HG03558 (cell line): ENCODE results near the gene CATSPER3.

Source experiments
- ATAC-seq: cut with Tn5 transposase; IDR thresholded peaks from one replicate; pipeline ENCODE4 v1.9.1; 2021; ENCODE audit warnings: moderate number of reproducible peaks; ENCODE audit not compliant: unreplicated experiment; ENCODE audit errors: extremely low read depth

Gene CATSPER3

DNA sequence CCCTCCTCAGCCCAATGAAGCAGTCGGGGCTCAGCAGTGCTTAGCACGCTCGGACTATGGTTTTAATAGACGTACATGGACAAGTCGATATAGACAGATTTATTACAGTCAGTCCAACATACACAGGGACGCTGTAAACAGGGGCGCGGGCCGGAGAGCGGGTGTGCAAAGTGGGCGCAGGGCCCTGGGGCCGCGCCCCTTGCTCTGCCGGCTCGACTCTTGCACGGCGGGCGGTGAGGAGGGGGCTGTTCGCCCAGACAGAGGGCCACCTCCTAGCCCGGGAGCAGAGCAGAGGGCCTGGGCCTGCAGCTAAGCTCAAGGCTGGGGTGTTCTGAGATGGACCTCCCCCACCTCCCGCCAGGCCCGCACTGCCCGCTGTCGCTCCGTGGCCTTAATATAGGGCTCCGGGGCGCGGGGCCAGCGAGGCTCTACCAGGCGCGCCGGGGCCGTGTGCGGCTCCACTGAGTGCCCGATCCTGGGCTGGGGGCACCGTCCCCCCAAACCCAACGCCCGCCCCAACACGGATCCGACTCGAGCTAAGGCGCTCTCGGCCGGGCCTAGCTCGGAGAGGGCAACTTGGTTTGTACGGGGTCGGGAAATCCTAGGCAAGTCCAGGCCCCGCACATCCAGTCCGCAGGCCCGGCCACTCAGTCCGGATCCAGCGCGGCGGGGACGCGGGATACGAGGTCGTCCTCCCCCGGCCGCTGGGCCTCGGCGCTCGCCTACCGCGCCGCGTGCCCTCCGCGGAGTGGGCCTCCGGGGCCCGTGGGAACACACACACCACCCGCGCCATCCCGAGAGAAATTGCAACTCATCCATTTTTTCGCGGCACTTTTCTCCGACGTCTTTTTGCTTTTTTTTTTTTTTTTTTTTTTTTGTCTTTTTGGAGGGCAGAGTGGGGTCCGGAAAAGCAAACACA is 60.2 kb downstream of the CATSPER3 start:
- no peak for ATAC-seq

DNA sequence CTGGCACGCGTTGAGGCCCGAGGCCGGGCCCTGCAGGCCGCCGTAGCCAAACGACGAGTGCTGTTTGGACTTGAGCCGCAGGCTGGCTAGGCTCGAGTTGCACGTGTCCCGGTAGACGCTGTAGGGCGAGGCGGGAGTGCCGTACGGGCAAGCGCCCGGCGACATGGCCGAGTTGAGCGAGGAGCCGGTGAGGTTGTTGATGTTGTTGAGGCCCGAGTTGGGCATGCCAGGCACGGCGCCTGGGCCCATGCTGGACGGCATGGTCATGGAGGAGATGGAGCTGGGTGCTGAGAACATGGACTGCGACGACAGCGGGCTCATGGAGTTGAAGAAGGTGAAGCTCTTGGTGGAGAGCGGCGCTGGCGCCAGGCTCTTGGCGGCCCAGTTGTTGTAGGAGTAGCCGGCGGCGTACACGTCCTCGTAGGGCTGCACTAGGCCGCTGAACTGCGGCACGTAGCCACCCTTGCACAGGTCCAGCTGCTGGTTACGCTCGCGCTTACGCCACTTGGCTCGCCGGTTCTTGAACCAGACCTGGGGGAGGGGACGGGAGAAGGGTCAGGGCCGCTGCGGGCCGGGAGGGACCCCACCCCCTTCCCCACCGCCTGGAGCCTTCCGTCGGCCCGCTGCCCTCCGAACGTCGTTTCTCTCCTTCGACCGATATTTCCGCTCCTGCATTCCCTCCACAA is 61.2 kb downstream of the CATSPER3 start:
- ATAC-seq: no peak

DNA sequence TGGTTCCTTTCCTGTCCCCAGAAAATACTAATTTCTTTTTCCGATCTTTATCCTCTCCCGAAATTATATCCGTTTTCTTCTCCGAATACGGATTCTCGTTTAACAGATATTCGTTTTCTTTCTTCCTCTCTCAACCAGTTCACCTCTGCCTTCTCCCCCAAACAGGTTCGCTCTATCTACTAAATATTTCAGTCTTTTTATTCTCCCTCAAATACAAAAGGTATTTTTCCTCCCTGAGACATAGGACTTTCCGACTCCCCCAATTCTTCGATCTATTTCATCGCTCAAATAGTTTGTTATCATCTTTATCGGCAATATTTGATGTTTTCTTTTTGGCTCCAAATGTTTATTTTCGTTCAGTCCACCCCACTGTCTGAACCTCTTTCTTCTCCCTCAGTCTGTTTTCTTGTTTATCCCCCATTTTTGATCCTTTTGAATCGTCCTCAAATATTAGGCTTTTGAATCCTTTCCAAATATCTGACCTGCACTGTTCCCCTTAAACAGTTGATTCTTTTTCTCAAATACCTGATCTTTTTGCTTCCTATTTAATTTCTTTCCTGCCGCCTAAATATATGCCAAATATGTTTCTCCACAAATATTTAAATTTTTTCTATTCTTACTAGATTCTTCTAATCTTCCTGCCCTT is 61.9 kb downstream of the CATSPER3 start:
- no peak for ATAC-seq

DNA sequence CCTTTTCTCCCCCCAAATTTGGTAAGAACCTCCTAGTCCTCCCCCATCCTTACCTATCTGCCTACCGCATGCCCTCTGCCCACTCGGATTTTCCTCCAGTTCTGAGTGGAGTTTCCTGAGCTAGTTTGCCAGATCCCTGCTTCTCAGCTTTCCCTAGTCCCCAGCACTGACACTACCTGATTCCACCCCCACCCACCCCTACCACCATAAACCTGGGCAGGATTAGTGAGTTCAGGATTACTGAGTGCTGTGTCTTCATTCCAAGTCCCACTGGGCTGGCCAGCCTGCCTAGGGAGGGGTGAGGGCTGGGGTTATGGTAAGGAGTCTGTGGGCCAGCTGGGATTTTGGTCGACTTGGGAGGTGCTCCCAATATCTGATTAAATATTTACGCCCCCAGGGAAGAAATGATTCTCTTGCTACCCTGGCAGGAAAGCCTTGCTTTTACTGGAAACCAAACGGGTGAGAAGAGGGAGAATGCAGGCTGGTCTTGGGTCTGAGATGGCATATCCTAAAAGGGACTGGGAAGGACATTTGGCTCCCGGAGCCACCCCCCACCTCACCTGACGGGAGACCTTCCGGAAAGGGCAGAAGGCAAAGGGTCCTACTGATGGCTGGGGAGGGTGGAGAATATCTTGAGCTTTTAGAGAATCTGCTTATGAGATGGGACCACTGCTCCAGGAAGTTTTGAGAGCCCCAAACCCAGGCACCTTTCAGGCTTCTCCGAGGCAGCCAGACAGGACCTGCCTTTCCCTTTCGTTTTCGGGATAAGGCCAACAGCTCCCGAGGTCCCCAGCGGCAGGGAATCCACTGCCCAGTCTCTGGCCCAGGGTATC is 62.6 kb downstream of the CATSPER3 start:
- ATAC-seq: no peak

DNA sequence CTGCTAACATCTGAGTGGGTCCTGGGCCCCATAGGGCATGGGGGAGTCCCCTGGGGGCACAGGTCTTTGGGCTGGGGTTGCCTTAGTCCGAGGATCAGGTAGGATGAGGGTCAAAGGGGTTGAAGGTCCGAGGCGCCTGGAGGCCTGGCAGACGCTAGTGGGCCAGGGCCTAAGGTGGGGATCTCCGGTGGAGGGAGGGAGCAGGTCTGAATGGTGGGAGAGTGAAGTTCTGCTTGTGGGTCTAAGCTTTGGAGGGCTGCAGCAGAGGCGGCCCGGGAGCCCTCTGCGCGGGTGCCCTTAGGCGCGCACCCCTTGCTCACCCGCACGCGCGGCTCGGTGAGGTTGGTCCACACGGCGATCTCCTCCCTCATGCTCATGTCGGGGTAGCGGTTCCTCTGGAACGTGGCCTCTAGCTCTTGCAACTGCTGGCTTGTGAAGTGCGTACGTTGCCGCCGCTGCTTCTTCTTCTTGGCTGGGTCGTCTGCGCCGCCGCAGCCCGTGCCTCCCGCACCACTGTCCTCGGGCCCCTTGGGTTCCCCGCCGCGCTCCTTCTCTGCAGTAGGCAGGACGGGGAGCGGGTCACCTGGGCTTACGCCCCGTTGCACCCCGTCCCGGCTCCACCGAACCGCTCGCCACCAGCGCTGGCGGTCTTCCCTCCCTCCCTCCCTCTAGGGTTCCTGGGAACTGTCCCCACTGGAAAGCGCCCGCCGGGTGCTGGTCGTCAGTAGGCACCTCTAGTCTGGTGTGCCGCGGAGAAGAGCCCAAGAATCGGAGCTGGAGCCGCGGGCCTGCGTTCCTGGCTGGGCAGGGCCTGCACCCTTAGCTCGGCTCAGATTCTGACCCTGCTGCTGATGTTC is 63.5 kb downstream of the CATSPER3 start:
- ATAC-seq: no peak

DNA sequence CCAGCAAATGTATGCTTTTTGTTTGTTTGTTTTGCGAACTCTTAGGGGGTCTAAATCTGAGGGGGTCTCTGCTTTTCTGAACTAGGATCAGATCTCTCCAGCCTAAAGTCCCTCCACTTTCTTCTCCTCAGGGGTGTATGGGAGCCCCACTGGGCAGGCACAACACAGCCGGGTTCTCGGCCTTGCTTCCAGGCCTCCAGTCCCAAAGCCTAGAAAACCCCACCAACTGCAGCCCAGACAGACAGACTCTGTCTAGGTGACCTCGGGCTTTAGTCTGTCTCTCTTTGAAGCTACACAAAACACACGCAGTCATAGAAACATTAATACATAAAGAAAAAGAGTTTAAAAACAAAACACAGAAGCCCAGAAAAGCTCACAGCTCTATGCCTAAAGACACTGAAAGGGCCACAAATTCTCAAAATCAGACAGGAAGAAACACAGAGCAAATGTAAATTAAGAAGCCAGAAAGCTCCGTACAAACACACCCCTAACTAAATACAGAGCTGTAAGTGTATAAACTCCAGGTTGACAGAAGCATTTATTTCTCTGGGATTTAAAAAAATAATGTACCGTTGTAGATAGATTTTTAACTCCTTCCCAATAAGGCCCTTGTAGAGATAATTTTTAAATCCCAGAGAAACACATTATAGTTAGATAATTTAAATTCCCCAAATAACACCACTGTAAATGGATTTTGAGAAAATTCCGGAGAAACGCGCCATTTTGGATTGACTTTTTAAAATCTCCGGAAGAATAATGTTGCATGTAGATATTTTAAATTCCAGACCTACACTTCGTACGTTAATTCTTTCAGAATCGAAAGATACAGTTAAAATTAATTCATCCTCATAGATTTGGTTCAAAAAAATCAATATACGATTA is 64.3 kb downstream of the CATSPER3 start:
- ATAC-seq: no peak

DNA sequence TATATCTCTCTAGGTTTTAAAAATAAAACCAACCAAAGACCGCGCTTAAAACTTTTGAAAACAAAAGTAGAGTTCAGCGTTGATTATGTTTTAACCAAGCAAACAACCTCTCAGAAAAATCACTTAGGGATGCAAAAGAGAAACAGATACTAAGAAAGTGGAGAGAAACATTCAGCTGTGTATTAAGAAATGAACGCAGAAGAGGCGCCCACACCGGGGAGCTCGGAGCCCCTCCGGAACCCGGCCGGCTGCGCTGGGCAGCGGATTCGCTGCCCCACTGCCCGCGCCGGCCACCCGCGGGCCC is 64.9 kb downstream of the CATSPER3 start:
- no peak for ATAC-seq

DNA sequence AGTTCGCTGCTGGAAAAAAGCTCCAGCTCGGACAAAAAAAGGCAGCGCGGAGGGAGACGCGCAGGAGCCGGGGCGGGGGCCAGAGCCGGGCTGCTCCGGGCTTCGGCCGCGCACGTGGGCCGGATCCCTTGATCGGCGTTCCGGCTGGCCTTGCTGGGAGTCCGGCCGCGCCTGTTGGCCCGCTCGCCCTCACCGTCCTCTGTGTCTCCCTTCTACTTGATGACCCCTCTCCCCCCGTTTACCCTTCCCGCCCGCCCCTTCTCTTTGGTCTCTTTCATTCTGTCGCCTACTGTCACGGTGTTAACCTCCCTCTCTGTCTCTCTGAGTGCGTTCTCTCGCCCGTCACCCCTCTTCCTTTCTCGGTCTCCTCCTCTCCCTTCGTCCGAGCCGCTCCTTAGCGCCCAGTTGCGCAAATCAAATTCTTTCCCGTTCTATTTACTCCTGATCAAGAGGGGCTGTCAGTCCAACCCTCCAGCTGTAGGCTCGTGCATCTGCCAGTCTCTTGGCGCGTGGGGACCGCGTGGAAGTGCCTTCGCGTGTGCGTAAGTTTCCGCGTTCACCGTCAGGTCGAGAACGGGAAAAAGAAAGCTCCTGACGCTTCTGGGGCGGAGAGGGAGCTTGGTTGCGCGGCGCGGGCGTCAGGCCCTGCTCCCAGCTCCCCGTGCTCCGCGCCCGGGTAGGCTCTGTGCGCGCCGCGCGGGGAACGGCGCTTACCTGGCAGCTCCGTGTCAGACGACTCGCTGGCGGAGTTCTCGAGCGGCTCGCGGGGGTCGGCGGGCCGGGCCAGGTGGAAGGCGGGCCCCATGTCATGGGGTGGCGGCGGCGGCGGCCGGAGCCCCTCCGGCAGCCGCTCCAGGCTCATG is 65.5 kb downstream of the CATSPER3 start:
- ATAC-seq: no peak

DNA sequence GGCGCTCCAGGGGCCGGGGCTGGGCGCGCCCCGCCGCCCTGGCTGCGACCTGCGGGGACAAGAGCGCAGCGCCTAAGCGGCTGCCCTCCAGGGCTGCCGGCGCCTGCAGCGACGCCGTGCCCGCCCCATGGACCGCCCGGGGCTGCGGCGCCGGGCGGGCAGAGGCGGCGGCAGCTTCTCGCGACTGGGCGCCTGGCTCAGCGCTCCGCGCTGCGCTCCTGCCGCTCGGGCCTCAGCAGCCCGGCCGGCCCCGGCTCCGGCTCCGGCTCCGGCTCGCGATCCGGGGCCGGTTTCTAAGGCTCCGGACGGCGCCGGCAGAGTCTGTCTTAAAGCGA is 66.2 kb downstream of the CATSPER3 start, which contains the start of gene PITX1:
Gene PITX1, minus strand, starts transcription at position 328 of the 335 bp plus-strand sequence. CDS start 347 bp downstream, outside the sequence.
- no peak for ATAC-seq

DNA sequence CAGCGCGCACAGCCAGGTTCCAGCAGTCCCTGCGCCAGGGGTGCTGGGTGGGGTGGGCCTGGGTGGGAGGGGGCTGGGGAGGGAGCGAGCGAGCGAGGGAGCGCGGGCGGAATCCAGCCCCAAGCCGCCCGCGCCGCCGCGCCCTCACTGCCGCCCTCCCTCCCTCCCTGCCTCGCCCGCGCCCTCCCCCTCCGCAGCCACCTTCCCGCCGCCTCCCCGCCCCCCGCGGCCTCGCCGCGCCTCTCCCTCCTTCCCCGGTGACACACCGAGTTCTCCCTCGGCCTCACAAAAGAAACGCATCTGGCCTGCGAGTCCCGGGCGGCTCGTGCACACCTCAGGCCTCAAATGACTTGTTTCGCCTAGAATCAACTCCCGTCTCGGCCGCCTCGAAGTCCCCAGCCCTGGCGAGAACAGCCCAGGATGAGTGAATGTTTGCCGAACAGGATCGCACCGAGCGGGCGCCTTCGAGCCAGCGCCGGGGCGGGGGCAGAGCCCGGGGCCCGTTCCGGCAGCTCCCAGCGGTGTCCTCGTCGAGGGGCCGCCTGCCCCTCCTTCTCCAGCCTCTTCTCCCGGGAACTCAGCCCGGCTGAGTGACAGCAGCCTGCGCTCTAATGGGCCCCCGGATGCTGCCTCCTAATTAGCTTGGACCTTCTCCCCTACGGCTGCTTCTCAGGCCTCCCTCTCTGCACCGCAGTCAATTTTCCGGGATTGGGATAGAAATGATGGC is 66.7 kb downstream of the CATSPER3 start:
- no peak for ATAC-seq

DNA sequence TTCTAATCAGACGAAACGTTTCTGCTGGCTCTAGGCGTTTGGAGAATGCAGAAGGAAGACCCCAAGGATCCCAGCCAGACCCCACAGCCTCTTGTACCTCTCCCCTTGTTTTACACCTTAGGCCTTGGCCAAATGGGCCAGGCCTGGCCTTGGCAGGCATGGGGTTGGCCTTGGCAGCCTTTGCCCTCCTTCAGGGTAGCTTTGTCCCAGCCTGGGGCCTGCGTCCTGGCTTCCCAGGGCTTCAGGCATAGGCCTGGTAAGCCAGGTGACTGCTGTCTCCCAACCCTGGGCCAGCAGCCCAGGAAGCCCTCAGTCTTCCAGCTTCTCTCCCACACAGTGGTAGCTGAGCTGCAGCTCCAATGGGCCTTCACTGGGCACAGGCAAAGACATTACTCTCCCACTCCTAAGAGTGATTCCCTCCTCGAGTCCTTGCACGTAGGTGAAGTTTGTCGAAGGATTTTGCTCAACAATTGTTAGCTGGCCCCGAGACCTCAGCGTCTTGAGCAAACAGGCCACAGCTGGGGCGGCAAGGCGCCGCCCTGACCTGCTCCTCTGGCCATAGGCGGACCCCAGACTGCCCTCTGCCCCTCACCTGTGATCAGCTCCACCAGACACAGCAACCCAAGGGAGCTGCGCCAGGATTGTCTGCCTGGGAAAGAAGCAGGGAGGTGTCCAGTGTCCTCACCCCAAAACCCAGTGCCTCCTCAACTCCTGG is 67.4 kb downstream of the CATSPER3 start:
- no peak for ATAC-seq

DNA sequence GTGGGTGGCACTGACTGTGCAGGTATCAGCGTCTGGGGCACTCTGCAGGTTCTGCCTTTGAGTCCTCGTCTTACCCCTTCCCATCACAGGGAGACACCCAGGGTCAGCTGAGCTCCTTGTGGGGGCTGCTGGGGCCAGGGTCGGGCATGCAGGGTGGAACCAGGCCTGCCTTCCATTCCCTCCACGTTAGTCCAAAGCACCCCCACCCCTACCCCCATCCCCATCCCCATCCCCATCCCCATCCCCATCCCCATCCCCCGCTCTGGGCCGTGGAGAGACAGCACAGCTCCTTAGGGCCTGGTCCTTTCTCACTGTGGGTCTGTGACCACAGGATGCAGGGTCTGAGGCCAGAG is 67.9 kb downstream of the CATSPER3 start:
- ATAC-seq: no peak

DNA sequence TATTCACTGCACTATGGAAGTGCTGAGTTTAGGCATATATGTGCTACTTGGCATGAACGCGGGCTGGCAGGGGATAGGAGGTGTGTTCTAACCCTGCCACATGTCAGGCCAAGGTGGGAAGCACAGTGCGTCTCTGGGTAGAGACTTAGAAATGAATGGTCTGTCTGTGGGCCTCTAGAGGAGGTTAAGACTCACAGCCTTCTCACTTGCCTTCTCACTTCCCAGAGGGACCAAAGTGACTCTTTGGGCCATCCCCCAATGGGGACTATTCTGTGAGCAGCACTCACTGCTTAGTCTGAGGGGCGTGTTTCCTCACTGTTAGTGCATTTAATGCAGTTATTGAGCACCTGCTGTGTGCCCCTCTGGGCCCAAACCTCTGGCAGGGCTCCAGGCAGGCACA is 68.7 kb downstream of the CATSPER3 start:
- no peak for ATAC-seq

DNA sequence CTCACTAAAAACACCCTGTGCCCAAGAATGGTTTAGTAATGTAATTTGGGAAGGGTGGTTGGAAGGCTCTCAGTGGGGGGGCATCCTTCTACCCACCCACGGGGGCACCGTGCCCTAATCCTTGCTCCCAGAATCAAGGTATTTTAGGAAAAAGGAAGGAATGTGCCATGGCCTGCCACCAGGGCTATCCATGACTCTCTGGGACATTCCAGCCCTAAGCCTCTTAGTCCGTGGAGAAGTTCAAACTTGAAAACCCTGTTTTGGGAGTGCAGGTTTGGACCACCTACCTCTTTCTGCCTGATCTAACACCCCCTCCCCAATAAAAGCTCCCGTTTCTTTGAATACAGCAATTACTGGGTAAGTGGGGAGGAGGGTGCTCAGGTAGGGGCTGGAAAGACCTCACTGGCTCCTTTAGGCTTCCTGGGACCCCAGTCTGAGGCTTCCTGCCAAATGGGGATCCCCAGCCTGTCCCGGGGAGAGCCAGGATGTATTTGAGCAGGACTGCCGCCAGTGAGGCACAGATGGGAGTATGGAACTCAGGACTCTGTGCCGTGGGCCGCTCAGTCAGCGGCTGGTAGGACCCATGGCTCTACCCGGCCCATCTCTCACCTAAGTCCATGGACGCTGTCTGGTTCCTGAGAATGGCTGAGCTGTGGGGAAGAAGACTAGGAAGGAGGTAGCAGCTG is 70.0 kb downstream of the CATSPER3 start:
- ATAC-seq: no peak

DNA sequence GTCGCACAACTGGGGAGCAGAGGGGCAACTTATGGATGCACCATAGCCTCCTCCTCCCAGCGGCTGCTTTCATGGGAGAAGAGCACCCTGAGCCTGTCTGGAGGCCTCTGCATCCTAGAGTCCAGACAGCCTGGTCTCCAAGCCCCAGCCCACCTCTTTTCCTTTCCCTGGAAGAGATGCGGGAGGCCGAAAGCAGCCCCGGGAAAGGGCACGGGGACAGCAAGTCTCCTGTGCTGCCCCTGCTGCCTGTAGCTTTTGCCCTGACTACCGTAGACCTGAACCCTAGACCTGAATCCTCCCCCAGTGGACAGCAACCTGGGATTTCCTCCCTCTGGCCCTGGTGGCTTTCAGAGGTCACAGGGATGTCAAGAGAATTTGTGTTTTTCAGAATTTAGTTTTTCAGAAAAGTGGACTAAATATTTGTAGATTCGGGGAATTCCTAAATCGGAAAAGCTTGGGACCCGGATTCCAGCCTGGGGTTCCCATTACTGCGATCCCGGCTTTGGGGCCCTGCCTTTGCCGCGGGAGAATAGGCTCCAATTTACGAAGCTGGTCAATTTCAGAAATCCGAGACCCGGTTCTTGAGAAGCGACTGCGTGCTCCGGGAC is 70.6 kb downstream of the CATSPER3 start:
- no peak for ATAC-seq
